K562 (cell line): ENCODE data around the gene IP6K1. TPM values are rescaled to one million over a fixed set of nuclear protein-coding genes. Genes with fewer than 3 reads are reported as not detected.

Experiments used
- ARID4B ChIP-seq: sonication (generic); formaldehyde crosslinking; IDR thresholded peaks from 2 replicates; pipeline ENCODE4 v1.8.0; 2022; ENCODE audit warnings: mild to moderate bottlenecking, missing genetic modification reagents
- CREB1 ChIP-seq, 2 experiments: sonication (generic) in 1 of 2; formaldehyde crosslinking in 1 of 2; IDR thresholded peaks; 2 replicates each; pipeline versions ENCODE4 v1.6.1 to v1.8.0; 2012 to 2022; ENCODE audit warnings: inconsistent platforms in 1 of 2, mild to moderate bottlenecking in 1 of 2, missing genetic modification reagents in 1 of 2, moderate library complexity in 1 of 2
- KLF13 ChIP-seq: fragments of 450-650 bp; IDR thresholded peaks from 2 replicates; pipeline ENCODE4 v1.6.1; 2016; ENCODE audit warnings: missing genetic modification characterization, low read depth, mild to moderate bottlenecking, missing compliant biosample characterization, moderate library complexity, borderline replicate concordance
- L3MBTL2 ChIP-seq: fragments of 450-650 bp; IDR thresholded peaks from 2 replicates; pipeline ENCODE4 v1.6.1; 2016; ENCODE audit warnings: mild to moderate bottlenecking, moderate library complexity
- MLLT1 ChIP-seq, 2 experiments: fragments of 450-650 bp; IDR thresholded peaks; 2 replicates each; pipeline ENCODE4 v1.6.1; 2016
- RBM34 ChIP-seq: fragments of 200-400 bp; formaldehyde crosslinking; IDR thresholded peaks from 2 replicates; pipeline ENCODE4 v1.6.1; 2018; ENCODE audit warnings: low read length, borderline replicate concordance; ENCODE audit not compliant: insufficient read depth
- ZC3H8 ChIP-seq: fragments of 450-650 bp; IDR thresholded peaks from 2 replicates; pipeline ENCODE4 v1.6.1; 2017
- ZNF133 ChIP-seq: fragments of 250-450 bp; sonication (Bioruptor Pico); IDR thresholded peaks from 2 replicates; pipeline ENCODE4 v1.4.0; 2020; ENCODE audit warnings: mild to moderate bottlenecking
- ZNF24 ChIP-seq: fragments of 450-650 bp; IDR thresholded peaks from 2 replicates; pipeline ENCODE4 v1.6.1; 2016
- polyA plus RNA-seq, 8 experiments: library from polyadenylated mRNA; depleted of rRNA in 4 of 8; stranded (reverse) in 5 of 8; unstranded in 3 of 8; fragments of >200 nt; fragmentation: Nextera tagmentation in 2 of 8; fragmentation: Illumina TruSeq in 1 of 8; extraction: Ambion mirVana in 2 of 8; extraction: Trizol in 1 of 8; gene quantifications; 2 replicates each; pipeline versions ENCODE4 v1.2.1 to v1.2.3, GENCODE V29; 2011 to 2014; ENCODE audit warnings: inconsistent platforms in 1 of 8, missing spikeins in 1 of 8
- total RNA-seq, 7 experiments: library from RNA; depleted of rRNA in 6 of 7; stranded (reverse); fragments of >200 nt in 6 of 7; fragmentation: Illumina TruSeq in 2 of 7; extraction: Trizol in 2 of 7; gene quantifications; 2 replicates each; pipeline versions ENCODE4 v1.2.1 to v1.2.3, GENCODE V29; 2011 to 2021; ENCODE audit warnings: low replicate concordance in 1 of 7
- TF ChIP-seq, protein P1 (sequence below): fragments of 450-650 bp; IDR thresholded peaks from 2 replicates; pipeline ENCODE4 v1.6.1; 2014; ENCODE audit warnings: low read depth, mild to moderate bottlenecking, moderate library complexity, borderline replicate concordance

The IP6K1 gene
- total and polyA plus RNA-seq, 9 of the 15 experiments (the other 6 are each of a cell fraction or from before 2014, with no cell fraction given), result 0.46 to 29.2 (median 13.1) TPM

- TF ChIP-seq CREB1 (IDR thresholded peaks at IDR 0.05) (peak; percentile 95), CREB1 (CRISPR knock-in tag; IDR thresholded peaks at IDR 0.05) (peak; percentile 99), L3MBTL2 (peak; percentile 80), ZNF24 (no peak), RBM34 (peak; percentile 84; the same call in 1 of the 2 replicates), MLLT1 (IDR thresholded peaks at IDR 0.05) (peak in 1 of 2 experiments; percentile 80; a peak in 2 of 4 replicates), ZNF133 (no peak), ARID4B (CRISPR knock-in tag) (no peak; the same call in 1 of the 2 replicates), ZC3H8 (no peak), KLF13 (tag) (no peak)
- TF ChIP-seq, protein P1, sequence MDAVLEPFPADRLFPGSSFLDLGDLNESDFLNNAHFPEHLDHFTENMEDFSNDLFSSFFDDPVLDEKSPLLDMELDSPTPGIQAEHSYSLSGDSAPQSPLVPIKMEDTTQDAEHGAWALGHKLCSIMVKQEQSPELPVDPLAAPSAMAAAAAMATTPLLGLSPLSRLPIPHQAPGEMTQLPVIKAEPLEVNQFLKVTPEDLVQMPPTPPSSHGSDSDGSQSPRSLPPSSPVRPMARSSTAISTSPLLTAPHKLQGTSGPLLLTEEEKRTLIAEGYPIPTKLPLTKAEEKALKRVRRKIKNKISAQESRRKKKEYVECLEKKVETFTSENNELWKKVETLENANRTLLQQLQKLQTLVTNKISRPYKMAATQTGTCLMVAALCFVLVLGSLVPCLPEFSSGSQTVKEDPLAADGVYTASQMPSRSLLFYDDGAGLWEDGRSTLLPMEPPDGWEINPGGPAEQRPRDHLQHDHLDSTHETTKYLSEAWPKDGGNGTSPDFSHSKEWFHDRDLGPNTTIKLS, result peak; percentile 99
These were observed 62.5 kb downstream of the IP6K1 start, which contains the start of gene GMPPB (continued) for GRCh38 chr3:49723628-49724551.
